ENCODE results near the gene RBCK1.
"Not testable (repeated sequence)": the region's sequence is repeated elsewhere in the genome, so short reads cannot be mapped to it uniquely, and the experiment has no call there.

Gene RBCK1

GRCh38 chr20:376750-377149, 31.3 kb upstream of the RBCK1 start:
- no peak for DNase-seq

DNA sequence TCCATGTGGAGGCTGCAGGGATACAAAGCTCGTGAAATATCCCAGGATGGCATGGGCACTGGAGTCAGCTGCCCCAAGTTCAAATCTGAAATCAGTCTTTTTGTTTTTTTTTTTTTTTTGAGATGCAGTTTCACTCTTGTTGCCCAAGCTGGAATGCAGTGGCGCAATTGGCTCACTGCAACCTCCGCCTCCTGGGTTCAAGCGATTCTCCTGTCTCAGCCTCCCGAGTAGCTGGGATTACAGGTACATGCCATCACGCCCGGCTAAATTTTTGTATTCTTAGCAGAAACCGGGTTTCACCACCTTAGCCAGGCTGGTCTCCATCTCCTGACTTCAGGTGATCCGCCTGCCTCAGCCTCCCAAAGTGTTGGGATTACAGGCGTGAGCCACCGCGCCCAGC, 30.5 kb upstream of the RBCK1 start:
- DNase-seq: not testable (repeated sequence)

DNA sequence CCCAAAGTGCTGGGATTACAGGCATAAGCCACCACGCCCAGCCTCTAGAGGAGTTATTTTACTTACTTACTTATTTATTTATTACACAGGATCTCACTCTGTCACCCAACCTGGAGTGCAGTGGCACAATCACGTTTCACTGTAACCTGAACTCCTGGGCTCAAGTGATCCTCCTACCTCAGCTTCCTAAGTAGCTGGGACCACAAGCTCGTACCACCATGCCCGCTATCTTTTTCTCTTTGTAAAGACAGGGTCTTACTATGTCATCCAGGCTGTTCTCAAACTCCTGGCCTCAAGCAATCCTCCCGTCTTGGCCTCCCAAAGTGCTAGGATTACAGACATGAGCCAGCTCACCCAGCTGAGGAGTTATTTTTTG, 29.1 kb upstream of the RBCK1 start:
- no peak for DNase-seq

DNA sequence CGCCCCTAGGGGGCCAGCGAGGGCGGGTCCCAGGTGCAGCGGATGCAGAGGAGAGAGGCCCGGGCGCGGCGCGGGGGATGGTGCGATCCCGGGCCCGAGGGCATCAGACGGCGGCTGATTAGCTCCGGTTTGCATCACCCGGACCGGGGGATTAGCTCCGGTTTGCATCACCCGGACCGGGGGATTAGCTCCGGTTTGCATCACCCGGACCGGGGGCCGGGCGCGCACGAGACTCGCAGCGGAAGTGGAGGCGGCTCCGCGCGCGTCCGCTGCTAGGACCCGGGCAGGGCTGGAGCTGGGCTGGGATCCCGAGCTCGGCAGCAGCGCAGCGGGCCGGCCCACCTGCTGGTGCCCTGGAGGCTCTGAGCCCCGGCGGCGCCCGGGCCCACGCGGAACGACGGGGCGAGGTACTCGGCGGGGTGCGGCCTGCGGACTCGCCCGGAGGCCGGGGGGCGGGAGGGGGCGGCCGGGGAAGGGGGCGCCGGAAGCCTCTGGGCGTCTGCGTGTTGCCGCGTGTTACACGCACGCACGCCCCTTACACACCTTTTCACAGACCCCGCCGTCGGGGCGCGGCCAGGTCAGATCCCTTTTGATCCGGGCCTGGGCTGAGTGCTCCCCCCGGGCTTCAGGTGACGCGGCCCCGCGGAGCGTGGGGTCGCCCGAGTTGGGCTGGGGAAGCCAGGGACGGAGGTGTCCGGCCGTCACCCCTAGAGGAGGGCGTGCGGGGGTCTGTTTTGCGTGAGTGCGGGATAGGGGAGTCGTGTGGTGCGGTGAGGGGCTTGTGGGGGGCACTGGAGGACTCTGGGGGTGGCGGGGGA, 27.1 kb upstream of the RBCK1 start:
- DNase-seq: peak; percentile 63

- peak; percentile 59 for DNase-seq
These were observed 26.4 kb upstream of the RBCK1 start for GRCh38 chr20:381581-382290.

- DNase-seq: no peak
These were observed 25.6 kb upstream of the RBCK1 start for GRCh38 chr20:382291-383115.

- no peak for DNase-seq
These were observed 24.2 kb upstream of the RBCK1 start for GRCh38 chr20:383889-384288.

GRCh38 chr20:384723-385122, 23.4 kb upstream of the RBCK1 start:
- DNase-seq: no peak

GRCh38 chr20:385448-385847, 22.7 kb upstream of the RBCK1 start:
- DNase-seq: no peak

GRCh38 chr20:386634-387033, 21.5 kb upstream of the RBCK1 start:
- not testable (repeated sequence) for DNase-seq

DNA sequence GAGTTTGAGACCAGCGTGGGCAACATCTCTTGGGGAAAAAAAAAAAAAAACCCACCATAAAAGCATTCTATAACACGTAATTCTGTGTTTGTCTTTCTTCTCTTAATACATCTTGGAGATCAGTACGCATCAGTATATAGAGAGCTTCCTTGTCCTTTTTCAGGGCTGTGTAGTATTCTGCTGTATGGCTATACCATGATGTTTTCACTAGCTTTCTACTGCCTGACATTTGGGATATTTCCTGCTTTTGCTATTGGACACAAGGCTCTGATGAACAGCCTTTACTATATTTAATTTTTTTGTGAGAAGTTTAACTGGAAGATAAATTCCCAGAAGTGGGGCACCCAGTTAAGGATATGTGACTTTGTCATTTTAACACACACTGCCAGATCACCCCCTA, 20.6 kb upstream of the RBCK1 start:
- DNase-seq: no peak

GRCh38 chr20:388034-388994, 19.8 kb upstream of the RBCK1 start:
- no peak for DNase-seq

- no peak for DNase-seq
These were observed 18.9 kb upstream of the RBCK1 start for GRCh38 chr20:389220-389619.

DNA sequence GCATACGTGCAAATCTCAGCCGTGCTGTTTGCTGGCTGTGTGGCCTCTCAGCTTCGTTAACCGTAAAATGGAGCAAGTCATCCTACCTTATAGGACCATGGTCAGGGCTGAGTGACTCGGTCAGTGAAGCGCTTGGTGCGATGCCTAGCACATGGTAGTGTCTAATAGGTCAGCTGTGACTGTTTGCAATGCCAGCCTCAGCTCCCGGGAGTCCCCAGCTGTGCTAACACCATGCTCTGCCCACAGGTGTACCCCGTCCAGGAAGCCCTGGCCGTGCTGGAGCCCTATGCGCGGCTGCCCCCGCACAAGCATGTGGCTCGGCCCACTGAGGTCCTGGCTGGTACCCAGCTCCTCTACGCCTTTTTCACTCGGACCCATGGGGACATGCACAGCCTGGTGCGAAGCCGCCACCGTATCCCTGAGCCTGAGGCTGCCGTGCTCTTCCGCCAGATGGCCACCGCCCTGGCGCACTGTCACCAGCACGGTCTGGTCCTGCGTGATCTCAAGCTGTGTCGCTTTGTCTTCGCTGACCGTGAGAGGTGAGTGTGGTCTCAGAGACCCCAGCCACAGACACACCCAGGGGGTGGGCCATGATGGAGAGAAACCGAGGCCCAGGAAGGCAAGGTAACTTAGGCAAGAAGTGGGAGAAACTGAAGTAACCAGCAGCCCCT, 16.9 kb upstream of the RBCK1 start:
- no peak for DNase-seq

DNA sequence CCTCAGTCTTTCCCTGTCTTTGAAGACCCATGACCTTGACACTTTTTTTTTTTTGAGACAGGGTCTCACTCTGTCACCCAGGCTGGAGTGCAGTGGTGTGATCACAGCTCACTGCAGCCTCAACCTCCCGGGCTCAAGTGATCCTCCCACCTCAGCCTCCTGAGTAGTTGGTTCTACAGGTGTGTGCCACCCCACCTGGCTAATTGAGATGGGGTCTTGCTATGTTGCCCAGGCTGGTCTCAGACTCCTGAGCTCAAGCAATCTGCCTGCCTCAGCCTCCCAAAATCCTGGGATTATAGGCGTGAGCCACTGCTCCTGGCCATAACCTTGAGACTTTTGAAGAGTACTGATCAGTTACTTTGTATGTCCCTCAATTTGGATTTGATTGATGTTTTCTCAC, 14.8 kb upstream of the RBCK1 start:
- not testable (repeated sequence) for DNase-seq

DNA sequence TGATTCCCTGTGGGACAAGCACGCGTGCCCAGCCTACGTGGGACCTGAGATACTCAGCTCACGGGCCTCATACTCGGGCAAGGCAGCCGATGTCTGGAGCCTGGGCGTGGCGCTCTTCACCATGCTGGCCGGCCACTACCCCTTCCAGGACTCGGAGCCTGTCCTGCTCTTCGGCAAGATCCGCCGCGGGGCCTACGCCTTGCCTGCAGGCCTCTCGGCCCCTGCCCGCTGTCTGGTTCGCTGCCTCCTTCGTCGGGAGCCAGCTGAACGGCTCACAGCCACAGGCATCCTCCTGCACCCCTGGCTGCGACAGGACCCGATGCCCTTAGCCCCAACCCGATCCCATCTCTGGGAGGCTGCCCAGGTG, 11.9 kb upstream of the RBCK1 start:
- no peak for DNase-seq

DNA sequence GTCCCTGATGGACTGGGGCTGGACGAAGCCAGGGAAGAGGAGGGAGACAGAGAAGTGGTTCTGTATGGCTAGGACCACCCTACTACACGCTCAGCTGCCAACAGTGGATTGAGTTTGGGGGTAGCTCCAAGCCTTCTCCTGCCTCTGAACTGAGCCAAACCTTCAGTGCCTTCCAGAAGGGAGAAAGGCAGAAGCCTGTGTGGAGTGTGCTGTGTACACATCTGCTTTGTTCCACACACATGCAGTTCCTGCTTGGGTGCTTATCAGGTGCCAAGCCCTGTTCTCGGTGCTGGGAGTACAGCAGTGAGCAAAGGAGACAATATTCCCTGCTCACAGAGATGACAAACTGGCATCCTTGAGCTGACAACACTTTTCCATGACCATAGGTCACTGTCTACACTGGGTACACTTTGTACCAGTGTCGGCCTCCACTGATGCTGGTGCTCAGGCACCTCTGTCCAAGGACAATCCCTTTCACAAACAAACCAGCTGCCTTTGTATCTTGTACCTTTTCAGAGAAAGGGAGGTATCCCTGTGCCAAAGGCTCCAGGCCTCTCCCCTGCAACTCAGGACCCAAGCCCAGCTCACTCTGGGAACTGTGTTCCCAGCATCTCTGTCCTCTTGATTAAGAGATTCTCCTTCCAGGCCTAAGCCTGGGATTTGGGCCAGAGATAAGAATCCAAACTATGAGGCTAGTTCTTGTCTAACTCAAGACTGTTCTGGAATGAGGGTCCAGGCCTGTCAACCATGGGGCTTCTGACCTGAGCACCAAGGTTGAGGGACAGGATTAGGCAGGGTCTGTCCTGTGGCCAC, 11.3 kb upstream of the RBCK1 start:
- no peak for DNase-seq

GRCh38 chr20:397432-398237, 10.5 kb upstream of the RBCK1 start:
- DNase-seq: no peak

DNA sequence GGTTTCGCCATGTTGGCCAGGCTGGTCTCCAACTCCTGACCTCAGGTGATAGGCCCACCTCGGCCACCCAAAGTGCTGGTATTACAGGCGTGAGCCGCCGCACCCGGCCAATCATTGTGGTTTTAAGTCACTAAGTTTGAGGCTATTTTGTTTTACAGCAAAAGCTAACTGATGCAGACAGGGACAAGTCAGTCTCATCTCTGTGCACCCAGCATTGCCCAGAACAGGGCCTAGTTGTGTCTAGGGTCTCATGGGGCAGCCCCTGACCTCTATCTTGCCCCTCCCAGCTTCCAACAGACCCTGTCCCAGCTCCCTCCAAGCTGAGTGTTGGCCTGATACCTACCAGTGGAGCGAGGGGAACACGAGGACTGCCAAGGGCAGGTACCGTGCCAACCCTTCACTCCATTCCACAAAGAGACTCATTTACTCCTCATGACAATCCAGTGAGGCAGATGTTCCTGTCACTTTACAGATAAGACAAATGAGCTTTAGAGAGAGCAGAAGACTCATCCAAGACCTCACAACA, 8.9 kb upstream of the RBCK1 start:
- DNase-seq: no peak

DNA sequence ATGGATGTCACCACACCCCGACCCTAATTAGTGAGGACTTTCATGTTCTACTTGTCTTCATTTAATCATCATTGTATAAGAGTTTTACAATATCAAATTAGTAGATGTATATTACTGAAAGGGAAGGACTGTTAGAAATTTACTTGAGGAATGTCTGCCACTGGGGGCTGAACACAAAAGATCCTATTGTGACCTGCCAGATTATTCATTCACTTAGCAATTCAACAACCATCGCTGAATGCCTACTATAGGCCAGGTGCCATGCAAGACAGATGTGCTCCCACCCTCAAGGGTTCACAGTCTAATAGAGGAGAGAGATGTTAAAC, 8.0 kb upstream of the RBCK1 start:
- DNase-seq: no peak

Measured in stimulated activated CD4-positive, alpha-beta T cell treated with anti-CD3 and anti-CD28 coated beads, Interleukin-12 subunit alpha, Interleukin-12 subunit beta, amount 100 ng/mL, for 4 hours (primary cell).